HG02970 (cell line): ENCODE results near the gene RHEB.

Experiments
- ATAC-seq: cut with Tn5 transposase; IDR thresholded peaks from one replicate; pipeline ENCODE4 v1.9.1; 2021; ENCODE audit warnings: mild to moderate bottlenecking, moderate library complexity, moderate number of reproducible peaks; ENCODE audit not compliant: unreplicated experiment, low FRiP score

Gene RHEB

GRCh38 chr7:151435103-151435916 lies 84.4 kb downstream of the RHEB start:
- no peak for ATAC-seq

DNA sequence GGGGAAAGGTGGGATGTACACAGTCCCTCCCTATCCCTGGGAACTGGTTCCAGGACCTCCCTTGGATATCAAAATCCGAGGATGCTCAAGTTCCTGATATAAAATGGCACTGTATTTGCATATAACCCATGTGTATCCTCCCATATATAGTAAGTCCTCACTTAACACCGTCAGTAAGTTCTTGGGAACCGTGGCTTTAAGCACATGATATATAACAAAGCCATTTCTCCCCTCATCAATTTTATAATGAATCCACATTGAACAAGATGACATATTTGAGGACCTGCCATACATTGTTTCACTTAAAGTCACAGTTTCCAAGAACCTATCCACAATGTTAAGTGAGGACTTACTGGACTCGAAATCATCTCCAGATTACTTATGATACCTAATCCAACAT lies 85.1 kb downstream of the RHEB start:
- no peak for ATAC-seq

- no peak for ATAC-seq
These were observed 85.8 kb downstream of the RHEB start for GRCh38 chr7:151433721-151434400.

GRCh38 chr7:151432658-151433521 lies 86.8 kb downstream of the RHEB start:
- no peak for ATAC-seq

DNA sequence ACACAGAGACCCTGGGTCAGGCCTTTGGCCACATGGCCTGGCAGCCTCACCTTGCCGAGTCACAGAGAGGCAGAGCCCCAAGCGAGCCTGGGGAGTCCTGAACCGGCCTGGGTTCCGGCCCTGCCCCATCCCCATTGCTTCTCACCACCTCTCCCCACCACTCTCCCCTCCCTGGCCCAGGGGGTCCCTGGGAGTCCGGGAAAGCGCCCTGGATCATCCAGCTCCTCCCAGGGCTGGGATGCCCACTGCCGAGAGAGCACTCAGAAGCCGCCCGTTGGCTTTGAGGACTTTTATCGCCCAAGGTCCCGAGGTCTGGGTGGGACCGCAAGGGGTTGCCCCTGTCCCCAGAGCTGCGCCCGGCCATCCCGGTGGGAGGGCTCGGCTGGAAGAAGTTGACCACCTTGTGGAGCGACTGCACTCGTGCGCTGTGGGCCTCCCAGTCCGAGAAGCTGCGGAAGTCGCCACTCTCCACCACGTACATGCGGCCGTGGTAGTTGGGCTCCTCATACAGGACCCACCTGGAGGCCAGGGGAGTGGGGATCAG lies 87.9 kb downstream of the RHEB start:
- ATAC-seq: no peak

- no peak for ATAC-seq
These were observed 88.4 kb downstream of the RHEB start for GRCh38 chr7:151431281-151431767.

DNA sequence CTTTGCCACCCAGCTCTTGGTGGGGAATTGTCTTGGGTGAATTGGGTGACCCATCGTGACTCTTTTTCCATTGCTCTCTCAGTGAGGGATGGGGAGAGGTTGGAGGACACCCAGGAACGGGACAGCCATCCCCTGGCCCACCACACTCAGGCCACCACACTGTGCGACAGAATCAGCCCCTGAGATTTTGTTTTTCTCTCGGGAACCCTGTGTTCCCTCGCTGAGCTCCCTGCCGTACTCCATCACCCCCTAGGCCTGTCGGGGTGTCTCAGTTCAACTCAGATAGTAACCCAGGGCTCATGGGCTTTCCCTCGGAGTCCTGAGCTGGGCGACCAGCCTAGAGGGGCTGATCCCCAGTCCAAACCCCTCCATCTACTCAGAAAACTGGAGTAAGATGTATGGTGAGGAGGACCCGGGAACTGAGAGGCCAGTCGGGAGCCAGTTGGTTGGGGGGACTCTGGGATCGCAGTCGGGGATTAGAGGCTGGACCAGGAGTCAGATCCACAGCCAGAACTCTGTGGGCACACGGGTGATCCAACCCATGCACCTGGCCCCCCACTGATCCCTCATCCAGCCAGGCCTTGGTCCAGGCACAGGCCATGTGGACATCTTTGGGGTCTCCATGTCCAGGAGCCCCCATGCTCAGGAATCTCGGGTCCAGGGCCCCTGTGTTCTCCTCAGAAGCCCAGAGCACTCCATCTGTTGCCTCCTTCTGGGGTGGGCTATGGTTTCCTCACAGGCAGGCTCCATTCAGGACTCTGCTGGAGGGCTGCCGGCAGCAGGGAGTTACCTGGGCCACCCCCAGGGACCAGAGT lies 89.1 kb downstream of the RHEB start:
- no peak for ATAC-seq

DNA sequence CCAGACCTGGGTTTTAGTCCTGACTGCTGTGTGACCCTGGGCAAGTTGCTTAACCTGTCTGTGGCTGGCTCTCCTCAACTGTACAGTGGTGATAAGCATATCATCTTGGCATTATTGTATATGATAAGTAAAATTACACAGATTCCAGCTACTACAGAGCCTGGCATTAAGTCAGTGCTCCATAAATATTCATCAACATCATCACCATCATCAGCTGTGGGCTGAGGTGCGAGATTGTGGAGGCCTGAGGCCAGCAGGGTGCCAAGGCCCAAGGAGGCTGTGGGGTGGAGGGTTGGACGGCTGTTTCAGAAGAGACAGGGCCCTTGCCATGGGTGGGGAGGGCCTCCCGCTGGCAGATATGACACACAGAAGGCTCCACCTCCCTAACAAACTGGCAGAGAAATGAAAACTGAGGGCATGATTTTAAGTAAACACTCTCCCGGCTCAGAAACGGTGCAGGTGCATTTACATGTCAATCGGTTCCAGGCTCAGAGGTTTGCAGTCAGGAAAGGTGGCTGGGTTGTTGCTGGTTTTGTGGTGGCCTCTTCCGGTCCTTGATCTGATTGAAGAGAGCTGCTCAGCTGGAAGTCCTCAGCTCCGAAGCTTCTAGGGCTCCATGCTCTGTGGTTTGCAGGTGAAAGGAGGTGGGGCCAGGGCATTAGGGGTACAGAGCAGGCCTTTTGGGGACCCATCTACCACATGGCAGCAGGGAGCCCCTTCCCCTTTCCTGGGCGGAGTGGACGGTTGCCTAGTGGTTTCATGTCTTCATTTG lies 89.9 kb downstream of the RHEB start:
- no peak for ATAC-seq

DNA sequence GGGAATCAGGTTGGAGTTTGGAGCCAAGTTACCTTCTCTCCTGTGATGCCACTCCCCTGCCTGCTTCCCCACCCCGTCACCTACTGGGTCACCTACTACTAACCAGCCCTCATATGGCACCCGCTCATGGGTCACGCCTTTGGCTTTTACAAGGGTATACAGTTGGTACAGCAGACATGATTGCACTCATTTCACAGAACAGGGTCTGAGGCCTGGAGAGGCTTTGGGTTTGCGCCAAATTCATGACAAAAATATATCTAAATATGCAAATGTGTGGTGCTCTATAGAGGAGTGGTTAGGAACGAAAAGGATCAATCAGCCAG lies 90.5 kb downstream of the RHEB start:
- no peak for ATAC-seq

- ATAC-seq: no peak
These were observed 91.1 kb downstream of the RHEB start for GRCh38 chr7:151428378-151429236.

GRCh38 chr7:151427705-151428377 lies 91.9 kb downstream of the RHEB start:
- ATAC-seq: no peak

GRCh38 chr7:151426904-151427704 lies 92.6 kb downstream of the RHEB start:
- ATAC-seq: no peak

GRCh38 chr7:151426441-151426903 lies 93.2 kb downstream of the RHEB start:
- no peak for ATAC-seq

- ATAC-seq: no peak
These were observed 93.8 kb downstream of the RHEB start for GRCh38 chr7:151425670-151426440.

DNA sequence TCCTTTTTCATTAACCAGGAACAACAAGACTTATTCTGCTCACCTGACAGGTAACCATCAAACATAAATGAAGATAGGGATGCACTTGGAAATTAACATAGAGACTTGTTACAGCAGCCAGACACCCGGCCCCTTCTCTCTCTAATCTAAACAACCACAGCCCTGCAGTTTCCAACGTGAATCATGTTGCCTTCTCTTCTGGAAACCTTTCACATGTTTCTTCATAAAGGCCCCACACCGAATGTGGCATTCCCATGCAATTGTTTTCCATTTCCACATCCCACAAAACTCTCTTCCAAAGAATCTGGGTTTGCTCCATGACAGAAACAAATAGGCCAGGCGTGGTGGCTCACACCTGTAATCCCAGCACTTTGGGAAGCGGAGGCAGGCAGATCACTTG lies 94.9 kb downstream of the RHEB start:
- no peak for ATAC-seq

GRCh38 chr7:151423936-151424335 lies 95.8 kb downstream of the RHEB start:
- ATAC-seq: no peak
